Muscle of leg (tissue), 11 donors: ENCODE results near the gene SLC24A3. TPM values are rescaled to one million over a fixed set of nuclear protein-coding genes. Genes with fewer than 3 reads are reported as not detected.
A peak's percentile ranks its signal among the peaks of the same experiment; 100 is the strongest.

ENCODE experiments used
- DNase-seq: peaks from one replicate; pipeline ENCODE4 v3.0.0; 2013
- H3K27ac ChIP-seq: one replicate; pipeline ENCODE4 v1.5.1; 2013; ENCODE audit warnings: mild to moderate bottlenecking, low read length, control low read depth
- H3K27me3 ChIP-seq: one replicate; pipeline ENCODE4 v1.6.1; 2013; ENCODE audit warnings: low read length; ENCODE audit not compliant: control insufficient read depth, insufficient read depth
- H3K36me3 ChIP-seq: one replicate; pipeline ENCODE4 v1.6.1; 2013; ENCODE audit warnings: low read length; ENCODE audit not compliant: control insufficient read depth, insufficient read depth
- H3K4me1 ChIP-seq: one replicate; pipeline ENCODE4 v1.6.1; 2013; ENCODE audit warnings: low read length; ENCODE audit not compliant: control insufficient read depth, insufficient read depth
- H3K4me3 ChIP-seq: one replicate; pipeline ENCODE4 v1.5.1; 2013; ENCODE audit warnings: low read length, control low read depth
- H3K9me3 ChIP-seq: replicated peaks from 2 replicates; pipeline ENCODE4 v1.6.1; 2013; ENCODE audit warnings: low read depth, low read length; ENCODE audit not compliant: control insufficient read depth
- WGBS: methylation state at CpG from one replicate; pipeline ENCODE4 v1.1.5; 2013; ENCODE audit warnings: missing lambda C conversion rate; ENCODE audit not compliant: insufficient coverage; 5-methylcytosine and 5-hydroxymethylcytosine counted together
- polyA plus RNA-seq, 8 donors: library from polyadenylated mRNA; unstranded; fragments of 120-200 nt; gene quantifications; one replicate each; pipeline versions ENCODE4 v1.2.1 to v1.2.3, GENCODE V29; 2013; ENCODE audit warnings: inconsistent platforms in 1 of 8, low replicate concordance in 1 of 8; ENCODE audit not compliant: insufficient read length in 8 of 8, insufficient read depth in 1 of 8
- total RNA-seq: library from RNA; stranded (reverse); fragments of 120-200 nt; gene quantifications from one replicate; pipeline ENCODE4 v1.2.4, GENCODE V29; 2013

The SLC24A3 gene
- total and polyA plus RNA-seq, 9 donors = 5.9 to 21.6 (median 17.0) TPM

GRCh38 chr20:19679900-19680495 lies 467.6 kb downstream of the SLC24A3 start:
- Histone ChIP-seq H3K27me3 (no peaks in the 10 kb centered on the region), H3K27ac (no peak overlapping the region), H3K36me3 (no peaks in the 10 kb centered on the region), H3K9me3 (no peaks in the 10 kb centered on the region), H3K4me3 (no peak overlapping the region), H3K4me1 (no peaks in the 10 kb centered on the region)
- WGBS = 76% methylated on average over 5 of the region's 5 CpGs
- DNase-seq = no peak

GRCh38 chr20:19682249-19682648 lies 469.8 kb downstream of the SLC24A3 start:
- peaks cover 3% of the 10 kb centered on the region for H3K36me3 ChIP-seq
- 29% methylated on average over 1 of the region's 2 CpGs for WGBS
- DNase-seq = no peak
- no peaks in the 10 kb centered on the region for H3K9me3 ChIP-seq
- H3K27me3 ChIP-seq = no peaks in the 10 kb centered on the region
- no peak overlapping the region for H3K4me3 ChIP-seq
- H3K27ac ChIP-seq = no peak overlapping the region
- H3K4me1 ChIP-seq = no peaks in the 10 kb centered on the region

GRCh38 chr20:19683188-19683587 lies 470.7 kb downstream of the SLC24A3 start:
- H3K36me3 ChIP-seq = peaks cover 3% of the 10 kb centered on the region
- DNase-seq = no peak
- no peak overlapping the region for H3K27ac ChIP-seq
- H3K27me3 ChIP-seq = no peaks in the 10 kb centered on the region
- no peaks in the 10 kb centered on the region for H3K9me3 ChIP-seq
- 82% methylated on average over 1 of the region's 3 CpGs for WGBS
- H3K4me1 ChIP-seq = no peaks in the 10 kb centered on the region
- no peak overlapping the region for H3K4me3 ChIP-seq

GRCh38 chr20:19683822-19684221 lies 471.4 kb downstream of the SLC24A3 start:
- no peak for DNase-seq
- no peaks in the 10 kb centered on the region for H3K27me3 ChIP-seq
- H3K4me1 ChIP-seq = no peaks in the 10 kb centered on the region
- no peak overlapping the region for H3K27ac ChIP-seq
- H3K9me3 ChIP-seq = no peaks in the 10 kb centered on the region
- peaks cover 3% of the 10 kb centered on the region for H3K36me3 ChIP-seq
- 71% methylated on average over 3 of the region's 3 CpGs for WGBS
- no peak overlapping the region for H3K4me3 ChIP-seq

GRCh38 chr20:19688031-19688806 lies 475.8 kb downstream of the SLC24A3 start:
- H3K4me1 ChIP-seq = peaks cover 6% of the 10 kb centered on the region
- no peaks in the 10 kb centered on the region for H3K27me3 ChIP-seq
- H3K9me3 ChIP-seq = no peaks in the 10 kb centered on the region
- WGBS = 69% methylated on average over 12 of the region's 13 CpGs
- no peak overlapping the region for H3K27ac ChIP-seq
- H3K4me3 ChIP-seq = no peak overlapping the region
- peak; percentile 49 for DNase-seq
- H3K36me3 ChIP-seq = peaks cover 3% of the 10 kb centered on the region

- DNase-seq = no peak
These were observed 478.0 kb downstream of the SLC24A3 start for GRCh38 chr20:19690462-19690861.

GRCh38 chr20:19691125-19691524 lies 478.7 kb downstream of the SLC24A3 start:
- H3K4me3 ChIP-seq = no peak overlapping the region
- H3K9me3 ChIP-seq = no peaks in the 10 kb centered on the region
- peaks cover 5% of the 10 kb centered on the region for H3K36me3 ChIP-seq
- peaks cover 12% of the 10 kb centered on the region for H3K4me1 ChIP-seq
- WGBS = 90% methylated on average over 4 of the region's 5 CpGs
- no peaks in the 10 kb centered on the region for H3K27me3 ChIP-seq
- no peak for DNase-seq
- H3K27ac ChIP-seq = no peak overlapping the region

More at GRCh38 chr20:19690462-19690861, 478.0 kb downstream of the SLC24A3 start:
- Histone ChIP-seq H3K4me1 (peaks cover 12% of the 10 kb centered on the region), H3K36me3 (peaks cover 9% of the 10 kb centered on the region), H3K27me3 (no peaks in the 10 kb centered on the region), H3K27ac (no peak overlapping the region), H3K4me3 (no peak overlapping the region), H3K9me3 (no peaks in the 10 kb centered on the region)
- 29% methylated on average over 3 of the region's 5 CpGs for WGBS

- no peak overlapping the region for H3K4me3 ChIP-seq
- 86% methylated on average over 1 of the region's 4 CpGs for WGBS
- no peak for DNase-seq
- peaks cover 5% of the 10 kb centered on the region for H3K36me3 ChIP-seq
- no peaks in the 10 kb centered on the region for H3K27me3 ChIP-seq
- no peaks in the 10 kb centered on the region for H3K9me3 ChIP-seq
- no peak overlapping the region for H3K27ac ChIP-seq
- peaks cover 12% of the 10 kb centered on the region for H3K4me1 ChIP-seq
These were observed 479.7 kb downstream of the SLC24A3 start for GRCh38 chr20:19692100-19692499.

GRCh38 chr20:19692685-19693119 lies 480.3 kb downstream of the SLC24A3 start:
- Histone ChIP-seq H3K9me3 (no peaks in the 10 kb centered on the region), H3K4me3 (no peak overlapping the region), H3K4me1 (peaks cover 12% of the 10 kb centered on the region), H3K36me3 (peaks cover 9% of the 10 kb centered on the region), H3K27me3 (no peaks in the 10 kb centered on the region), H3K27ac (no peak overlapping the region)
- 5% methylated on average over 14 of the region's 15 CpGs for WGBS
- DNase-seq = peak; percentile 53

GRCh38 chr20:19693508-19693907 lies 481.1 kb downstream of the SLC24A3 start:
- Histone ChIP-seq H3K36me3 (peaks cover 11% of the 10 kb centered on the region), H3K9me3 (no peaks in the 10 kb centered on the region), H3K27me3 (no peaks in the 10 kb centered on the region), H3K4me3 (no peak overlapping the region), H3K4me1 (peaks cover 14% of the 10 kb centered on the region), H3K27ac (no peak overlapping the region)
- WGBS = 90% methylated on average over 6 of the region's 8 CpGs
- DNase-seq = no peak
